ENCODE data around the gene ZC2HC1C. TPM values are rescaled to one million over a fixed set of nuclear protein-coding genes. Genes with fewer than 3 reads are reported as not detected.

Gene ZC2HC1C
- total and polyA plus RNA-seq, 9 of the 15 experiments (the other 6 are each of a cell fraction or from before 2014, with no cell fraction given): 6.3 to 9.2 (median 7.7) TPM

DNA sequence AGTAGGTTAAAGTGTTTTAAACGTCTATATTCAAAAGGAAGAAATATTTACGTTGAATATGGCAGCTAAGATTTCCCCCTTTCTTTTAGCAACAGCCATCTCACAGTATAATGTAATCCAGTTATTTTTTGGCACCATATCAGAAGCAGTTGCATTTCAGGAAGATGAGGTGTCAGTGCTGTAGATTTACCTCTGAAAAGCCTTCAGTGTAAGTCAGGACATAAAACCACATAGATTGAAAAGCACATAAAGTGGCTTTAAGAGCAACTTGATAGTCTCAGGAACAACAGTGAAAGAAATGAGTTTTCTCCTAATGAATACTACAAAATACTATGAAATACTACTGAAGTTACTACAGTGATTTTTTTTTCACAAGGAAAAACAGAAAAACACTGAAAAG is 25.1 kb upstream of the ZC2HC1C start:
- ChIA-PET POLR2A (interaction anchor here (1.0 to 1.2 kb wide), 2 partner anchors 8 to 18 kb away, joined by 3 to 4 read pairs; no protein-coding TSS in a partner anchor), CTCF (ENCODE audit: low intra/inter-chr PET ratio) (no interaction called here)
- H2AFZ ChIP-seq (ENCODE audit: low read depth, low read length): no peak overlapping the region
- peaks cover 13% of the 10 kb centered on the region for H3K79me2 ChIP-seq (ENCODE audit: control insufficient read depth, insufficient read depth, low read length)
- no peak overlapping the region for H3K4me2 ChIP-seq (ENCODE audit: insufficient read depth, low read length)
- no TSS peak for BruUV-seq (replicated peaks)
- H3K9me3 ChIP-seq (replicated peaks; ENCODE audit: control insufficient read depth, insufficient read depth, low read depth, low read length): no peaks in the 10 kb centered on the region
- no peak for FAIRE-seq
- H3K27me3 ChIP-seq (ENCODE audit: control insufficient read depth in 2 of 2, insufficient read depth in 2 of 2, low read length in 2 of 2): no peaks in the 10 kb centered on the region
- ATAC-seq: no peak
- H3K27ac ChIP-seq (ENCODE audit: extremely low read depth, low read depth, low read length): no peak overlapping the region
- peaks cover 0 to 19% of the 10 kb centered on the region in 2 experiments; a peak in 2 of 5 replicates for H3K4me1 ChIP-seq (replicated peaks in 1 of 2; ENCODE audit: control insufficient read depth in 2 of 2, insufficient read depth in 2 of 2, low read length in 2 of 2)
- H3K9ac ChIP-seq (ENCODE audit: insufficient read depth in 1 of 2, low read depth in 2 of 2, low read length in 2 of 2): no peak overlapping the region
- no peaks in the 10 kb centered on the region for H3K9me1 ChIP-seq (ENCODE audit: control insufficient read depth, insufficient read depth, low read length)
- H3K4me3 ChIP-seq: no peak overlapping the region
- no peak for DNase-seq (ENCODE audit: extremely low read depth in 1 of 4, low spot score in 3 of 4)
- TF ChIP-seq SMC3 (conservative IDR thresholded peaks at IDR 0.05; ENCODE audit: insufficient read depth, low read depth, low read length): no peak
- no peak for TF ChIP-seq OTX1 (CRISPR knock-in tag; IDR thresholded peaks at IDR 0.05)
- no peak for TF ChIP-seq ZNF133 (CRISPR knock-in tag; IDR thresholded peaks at IDR 0.05)
- no peak for TF ChIP-seq HMGN3 (IDR thresholded peaks at IDR 0.05; ENCODE audit: borderline replicate concordance, extremely low read depth, insufficient read length, low read depth, low read length)
- intact Hi-C loops (cut with micrococcal nuclease) (no loop called here), in situ Hi-C loops (cut with MboI) (no loop called here)
- H4K20me1 ChIP-seq (replicated peaks; ENCODE audit: control insufficient read depth, insufficient read depth, low read length): no peaks in the 10 kb centered on the region
- 28% methylated on average over 2 of the region's 2 CpGs for whole genome bisulfite sequencing (ENCODE audit: insufficient coverage, low coverage, missing lambda C conversion rate)
- peaks cover 28% of the 10 kb centered on the region; the same call in 2 of the 3 replicates for H3K36me3 ChIP-seq (ENCODE audit: control insufficient read depth, insufficient read depth, low read length)

DNA sequence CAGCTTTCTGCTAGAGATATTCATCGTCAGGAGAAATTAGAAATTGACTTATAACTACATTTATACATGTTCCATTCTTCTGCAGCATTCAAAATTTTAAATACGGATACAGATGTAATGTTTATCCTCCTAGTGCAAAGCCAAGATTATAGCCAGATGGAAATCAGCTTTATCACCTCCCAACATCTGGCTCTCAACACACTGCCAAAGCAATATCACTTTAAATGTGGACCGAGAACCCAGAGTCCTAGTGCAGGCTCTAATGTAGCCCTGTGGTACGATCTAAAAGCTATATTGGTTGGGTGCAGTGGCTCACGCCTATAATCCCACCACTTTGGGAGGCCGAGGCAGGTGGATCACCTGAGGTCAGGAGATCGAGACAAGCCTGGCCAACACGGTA is 24.7 kb upstream of the ZC2HC1C start:
- peak; percentile 33; the same call in 1 of the 2 replicates for TF ChIP-seq DPF2 (IDR thresholded peaks at IDR 0.05)
- TF ChIP-seq POLR2AphosphoS2 (IDR thresholded peaks at IDR 0.05; ENCODE audit: low read length): no peak
- peak; percentile 51 for TF ChIP-seq TAL1 (IDR thresholded peaks at IDR 0.05)
- TF ChIP-seq GATA2 (CRISPR knock-in tag; IDR thresholded peaks at IDR 0.05): 0 out of 2 replicates have a peak, but pooled peaks have one; percentile 26
- no peak for TF ChIP-seq DNMT1 (IDR thresholded peaks at IDR 0.05)
- TF ChIP-seq CBFA2T2 (conservative IDR thresholded peaks at IDR 0.05): 0 out of 2 replicates have a peak, but pooled peaks have one; percentile 26
- TF ChIP-seq KHSRP (IDR thresholded peaks at IDR 0.05): no peak
- TF ChIP-seq TEAD4 (IDR thresholded peaks at IDR 0.05; ENCODE audit: low read length): peak; percentile 64
- TF ChIP-seq TEAD4 (CRISPR knock-in tag; IDR thresholded peaks at IDR 0.05; ENCODE audit: borderline replicate concordance): no peak
- TF ChIP-seq ARID1B (IDR thresholded peaks at IDR 0.05): peak; percentile 66
- no peak for TF ChIP-seq TAF1 (IDR thresholded peaks at IDR 0.05; ENCODE audit: control insufficient read depth, extremely low read depth, insufficient read depth, low read length, severe bottlenecking)
- TF ChIP-seq CBFA2T3 (IDR thresholded peaks at IDR 0.05): peak; percentile 48
- POLR2A ChIA-PET: interaction anchor here (0.9 to 1.2 kb wide), 4 partner anchors 9 to 31 kb away, joined by 3 to 4 read pairs (median 4); no protein-coding TSS in a partner anchor
- Histone ChIP-seq H3K9ac (ENCODE audit: insufficient read depth in 1 of 2, low read depth in 2 of 2, low read length in 2 of 2) (no peak overlapping the region; a peak in 1 of 4 replicates), H3K27me3 (ENCODE audit: control insufficient read depth in 2 of 2, insufficient read depth in 2 of 2, low read length in 2 of 2) (no peaks in the 10 kb centered on the region), H3K4me2 (ENCODE audit: insufficient read depth, low read length) (peak overlapping the region; percentile 41; the same call in 1 of the 2 replicates), H3K79me2 (ENCODE audit: control insufficient read depth, insufficient read depth, low read length) (peaks cover 17% of the 10 kb centered on the region), H3K9me1 (ENCODE audit: control insufficient read depth, insufficient read depth, low read length) (no peaks in the 10 kb centered on the region), H4K20me1 (replicated peaks; ENCODE audit: control insufficient read depth, insufficient read depth, low read length) (no peaks in the 10 kb centered on the region), H3K27ac (ENCODE audit: extremely low read depth, low read depth, low read length) (no peak overlapping the region), H3K36me3 (ENCODE audit: control insufficient read depth, insufficient read depth, low read length) (peaks cover 28% of the 10 kb centered on the region; the same call in 2 of the 3 replicates), H3K9me3 (replicated peaks; ENCODE audit: control insufficient read depth, insufficient read depth, low read depth, low read length) (no peaks in the 10 kb centered on the region), H3K4me1 (replicated peaks in 1 of 2; ENCODE audit: control insufficient read depth in 2 of 2, insufficient read depth in 2 of 2, low read length in 2 of 2) (peaks cover 0 to 19% of the 10 kb centered on the region in 2 experiments; a peak in 2 of 5 replicates), H3K4me3 (no peak overlapping the region), H2AFZ (ENCODE audit: low read depth, low read length) (no peak overlapping the region)
- intact Hi-C loops (cut with micrococcal nuclease): no loop called here
- CTCF ChIA-PET (ENCODE audit: low intra/inter-chr PET ratio): no interaction called here
- peak in 1 of 4 experiments; percentile 18 for DNase-seq (ENCODE audit: extremely low read depth in 1 of 4, low spot score in 3 of 4)
- in situ Hi-C loops (cut with MboI): no loop called here
- no TSS peak for BruUV-seq (replicated peaks)
- FAIRE-seq: no peak
- peak; percentile 71 for ATAC-seq
- WGBS (ENCODE audit: insufficient coverage, low coverage, missing lambda C conversion rate): 8% methylated on average over 7 of the region's 8 CpGs

All from K562 (cell line).